ENCODE data around the gene NOM1. TPM values are rescaled to one million over a fixed set of nuclear protein-coding genes. Genes with fewer than 3 reads are reported as not detected.

The NOM1 gene
- total and polyA plus RNA-seq, 2 experiments from 2014 or later: 9.0 to 9.7 TPM

DNA sequence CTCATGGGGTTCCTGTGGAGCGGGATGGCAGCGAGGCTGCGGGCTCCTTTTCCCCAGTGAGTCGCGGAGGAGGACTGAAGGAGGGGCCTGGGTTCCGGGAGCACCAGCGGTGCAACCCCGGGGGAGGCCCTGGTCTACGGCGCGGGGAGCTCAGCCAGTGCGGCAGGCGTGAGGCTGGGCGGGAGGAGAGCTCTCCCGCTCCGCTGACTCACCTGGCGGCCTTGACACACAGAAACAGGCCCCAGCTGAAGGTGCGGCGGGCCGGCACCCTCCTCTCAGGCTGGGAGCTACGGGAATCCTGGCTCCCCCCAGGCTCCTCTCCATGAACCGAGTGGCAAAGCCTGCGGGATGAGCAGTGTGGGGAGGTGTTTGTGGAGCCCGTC, 6.8 kb upstream of the NOM1 start:
- H3K79me2 ChIP-seq: no peaks in the 10 kb centered on the region
- DNase-seq (ENCODE audit: low spot score): no peak
- no peak overlapping the region for H2AFZ ChIP-seq
- H3K4me1 ChIP-seq (ENCODE audit: insufficient read depth): no peaks in the 10 kb centered on the region
- 83% methylated on average over 18 of the region's 24 CpGs for WGBS (ENCODE audit: low lambda C conversion rate, missing lambda C conversion rate)
- TF ChIP-seq, protein P1, sequence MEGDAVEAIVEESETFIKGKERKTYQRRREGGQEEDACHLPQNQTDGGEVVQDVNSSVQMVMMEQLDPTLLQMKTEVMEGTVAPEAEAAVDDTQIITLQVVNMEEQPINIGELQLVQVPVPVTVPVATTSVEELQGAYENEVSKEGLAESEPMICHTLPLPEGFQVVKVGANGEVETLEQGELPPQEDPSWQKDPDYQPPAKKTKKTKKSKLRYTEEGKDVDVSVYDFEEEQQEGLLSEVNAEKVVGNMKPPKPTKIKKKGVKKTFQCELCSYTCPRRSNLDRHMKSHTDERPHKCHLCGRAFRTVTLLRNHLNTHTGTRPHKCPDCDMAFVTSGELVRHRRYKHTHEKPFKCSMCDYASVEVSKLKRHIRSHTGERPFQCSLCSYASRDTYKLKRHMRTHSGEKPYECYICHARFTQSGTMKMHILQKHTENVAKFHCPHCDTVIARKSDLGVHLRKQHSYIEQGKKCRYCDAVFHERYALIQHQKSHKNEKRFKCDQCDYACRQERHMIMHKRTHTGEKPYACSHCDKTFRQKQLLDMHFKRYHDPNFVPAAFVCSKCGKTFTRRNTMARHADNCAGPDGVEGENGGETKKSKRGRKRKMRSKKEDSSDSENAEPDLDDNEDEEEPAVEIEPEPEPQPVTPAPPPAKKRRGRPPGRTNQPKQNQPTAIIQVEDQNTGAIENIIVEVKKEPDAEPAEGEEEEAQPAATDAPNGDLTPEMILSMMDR (IDR thresholded peaks at IDR 0.05; ENCODE audit: poor library complexity): no peak
- TF ChIP-seq EZH2phosphoT487 (IDR thresholded peaks at IDR 0.05; ENCODE audit: low read depth, severe bottlenecking, unreplicated experiment): no peak
- TF ChIP-seq EZH2 (IDR thresholded peaks at IDR 0.05; ENCODE audit: borderline replicate concordance): no peak
- no peaks in the 10 kb centered on the region for H3K36me3 ChIP-seq (replicated peaks; ENCODE audit: insufficient read depth, low read depth)
- no peaks in the 10 kb centered on the region for H3K27me3 ChIP-seq
- no peaks in the 10 kb centered on the region for H3K9me2 ChIP-seq (replicated peaks; ENCODE audit: insufficient read depth)
- H3K4me3 ChIP-seq: no peak overlapping the region
- no peak overlapping the region for H3K4me2 ChIP-seq
- H3K9me3 ChIP-seq (ENCODE audit: low read depth): no peaks in the 10 kb centered on the region
- no peaks in the 10 kb centered on the region for H4K20me1 ChIP-seq (ENCODE audit: insufficient read depth, poor library complexity, severe bottlenecking)
- no peak overlapping the region for H3K27ac ChIP-seq

DNA sequence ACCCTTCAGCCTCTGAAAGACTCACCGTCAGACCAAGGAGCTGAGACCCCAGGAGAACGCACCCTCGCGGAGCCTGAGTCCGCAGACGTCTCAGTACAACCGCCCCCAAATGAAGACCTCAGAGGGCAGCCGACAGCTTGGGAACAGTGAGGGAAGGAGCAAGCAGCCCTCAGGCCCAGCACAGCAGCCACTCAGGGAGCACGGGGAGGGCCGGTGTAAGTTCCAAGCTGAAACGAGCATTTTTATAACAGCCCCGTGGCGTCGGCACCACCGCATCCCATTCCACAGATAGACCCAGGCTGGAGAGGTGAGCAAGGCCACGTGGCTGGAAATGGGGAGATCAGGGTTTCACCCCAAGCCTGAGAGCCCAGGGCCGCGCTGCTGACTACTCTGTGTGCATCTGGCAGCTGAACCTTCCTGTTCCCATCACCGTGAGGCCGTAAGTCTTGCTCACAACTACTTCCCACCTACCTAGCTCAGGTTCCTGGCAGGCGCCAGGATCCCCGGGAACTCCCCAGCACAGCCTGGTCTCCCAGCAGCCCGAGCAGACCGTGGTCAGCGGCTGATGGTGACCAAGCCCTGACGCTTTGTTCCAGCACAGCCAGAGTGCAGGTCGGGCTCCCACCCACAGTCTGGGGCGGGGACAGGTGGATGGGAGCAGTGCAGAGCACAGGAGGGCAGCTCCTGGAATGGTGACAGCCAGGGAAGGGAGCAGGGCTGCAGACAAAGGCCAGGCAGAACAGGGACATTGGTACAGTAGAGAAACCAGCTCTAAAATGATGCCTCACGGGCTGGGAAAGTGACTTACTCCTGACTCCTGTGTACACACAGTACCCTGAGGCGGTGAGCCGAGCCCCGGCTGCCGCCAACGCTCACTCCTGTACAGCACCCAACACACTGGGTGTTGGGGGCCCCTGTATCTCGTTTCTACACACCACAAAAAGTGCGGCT, 6.1 kb upstream of the NOM1 start:
- Histone ChIP-seq H3K4me2 (no peak overlapping the region), H3K4me3 (no peak overlapping the region), H3K9me2 (replicated peaks; ENCODE audit: insufficient read depth) (no peaks in the 10 kb centered on the region), H3K4me1 (ENCODE audit: insufficient read depth) (no peaks in the 10 kb centered on the region), H3K36me3 (replicated peaks; ENCODE audit: insufficient read depth, low read depth) (no peaks in the 10 kb centered on the region), H2AFZ (no peak overlapping the region), H3K27me3 (no peaks in the 10 kb centered on the region), H3K79me2 (no peaks in the 10 kb centered on the region), H4K20me1 (ENCODE audit: insufficient read depth, poor library complexity, severe bottlenecking) (no peaks in the 10 kb centered on the region), H3K9me3 (ENCODE audit: low read depth) (no peaks in the 10 kb centered on the region), H3K27ac (no peak overlapping the region)
- no peak for DNase-seq (ENCODE audit: low spot score)
- TF ChIP-seq EZH2 (IDR thresholded peaks at IDR 0.05; ENCODE audit: borderline replicate concordance) (no peak), EZH2phosphoT487 (IDR thresholded peaks at IDR 0.05; ENCODE audit: low read depth, severe bottlenecking, unreplicated experiment) (no peak)
- TF ChIP-seq, protein P1 (IDR thresholded peaks at IDR 0.05; ENCODE audit: poor library complexity): no peak
- WGBS (ENCODE audit: low lambda C conversion rate, missing lambda C conversion rate): 77% methylated on average over 36 of the region's 36 CpGs

DNA sequence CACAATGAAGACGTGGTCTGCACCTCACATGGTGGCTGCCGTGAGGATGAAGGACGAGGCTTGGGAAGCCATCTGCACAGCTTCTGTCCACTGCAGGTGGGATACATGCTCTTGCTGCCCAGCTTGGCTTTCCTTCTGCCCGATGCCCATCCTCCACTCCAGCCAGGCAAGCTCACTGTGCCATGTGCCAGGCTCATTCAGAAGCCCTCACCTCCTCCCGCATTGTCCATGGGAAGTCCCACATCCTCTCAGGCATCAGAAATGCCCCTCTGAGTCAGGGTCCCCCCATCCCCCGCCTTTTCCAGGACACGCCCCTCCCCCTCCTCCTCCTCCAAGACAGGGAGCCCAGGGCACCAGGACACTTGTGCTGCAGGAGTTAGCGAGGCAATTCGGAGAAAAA, 4.6 kb upstream of the NOM1 start:
- Histone ChIP-seq H3K36me3 (replicated peaks; ENCODE audit: insufficient read depth, low read depth) (no peaks in the 10 kb centered on the region), H3K9me3 (ENCODE audit: low read depth) (no peaks in the 10 kb centered on the region)
- TF ChIP-seq, protein P1 (IDR thresholded peaks at IDR 0.05; ENCODE audit: poor library complexity): no peak
- TF ChIP-seq EZH2phosphoT487 (IDR thresholded peaks at IDR 0.05; ENCODE audit: low read depth, severe bottlenecking, unreplicated experiment) (no peak), EZH2 (IDR thresholded peaks at IDR 0.05; ENCODE audit: borderline replicate concordance) (no peak)

More for the DNA sequence above, 4.6 kb upstream of the NOM1 start:
- no peak overlapping the region for H3K4me2 ChIP-seq
- no peaks in the 10 kb centered on the region for H4K20me1 ChIP-seq (ENCODE audit: insufficient read depth, poor library complexity, severe bottlenecking)
- no peak for DNase-seq (ENCODE audit: low spot score)
- no peak overlapping the region for H3K4me3 ChIP-seq
- H3K27ac ChIP-seq: no peak overlapping the region
- no peaks in the 10 kb centered on the region for H3K27me3 ChIP-seq
- H3K4me1 ChIP-seq (ENCODE audit: insufficient read depth): no peaks in the 10 kb centered on the region
- H3K79me2 ChIP-seq: no peaks in the 10 kb centered on the region
- no peak overlapping the region for H2AFZ ChIP-seq
- H3K9me2 ChIP-seq (replicated peaks; ENCODE audit: insufficient read depth): no peaks in the 10 kb centered on the region
- 69% methylated on average over 6 of the region's 9 CpGs for WGBS (ENCODE audit: low lambda C conversion rate, missing lambda C conversion rate)

All from hepatocyte (in vitro differentiated cells).